Right hindlimb (tissue), 1 donor: ENCODE measurements around the gene PYGB.

Experiments
- DNase-seq: peaks from one replicate; pipeline ENCODE4 v3.0.0-alpha.2; 2018

The PYGB gene

GRCh38 chr20:25283221-25283951 lies 35.5 kb downstream of the PYGB start:
- peak; percentile 11 for DNase-seq

- DNase-seq, result peak; percentile 10
Measured at GRCh38 chr20:25284131-25284601, 36.3 kb downstream of the PYGB start.

- DNase-seq, result peak; percentile 11
Measured at GRCh38 chr20:25285091-25285647, 37.3 kb downstream of the PYGB start.

- peak; percentile 9 for DNase-seq
Measured at GRCh38 chr20:25285856-25286798, 38.2 kb downstream of the PYGB start.

- DNase-seq, result peak; percentile 12
Measured at GRCh38 chr20:25286917-25287316, 39.0 kb downstream of the PYGB start.

- DNase-seq, result no peak
Measured at GRCh38 chr20:25287631-25288290, 39.9 kb downstream of the PYGB start.

- DNase-seq, result peak; percentile 11
Measured at GRCh38 chr20:25288291-25289181, 40.7 kb downstream of the PYGB start.

- no peak for DNase-seq
Measured at GRCh38 chr20:25289886-25290597, 42.2 kb downstream of the PYGB start.

- DNase-seq, result no peak
Measured at GRCh38 chr20:25290646-25291431, 43.0 kb downstream of the PYGB start.

GRCh38 chr20:25291432-25292133 lies 43.7 kb downstream of the PYGB start:
- no peak for DNase-seq

GRCh38 chr20:25292176-25292891 lies 44.4 kb downstream of the PYGB start:
- no peak for DNase-seq

- no peak for DNase-seq
Measured at GRCh38 chr20:25293507-25293906, 45.6 kb downstream of the PYGB start.

- no peak for DNase-seq
Measured at GRCh38 chr20:25293910-25294458, 46.1 kb downstream of the PYGB start.

GRCh38 chr20:25294459-25295385 lies 46.8 kb downstream of the PYGB start:
- DNase-seq, result no peak

- DNase-seq, result no peak
Measured at GRCh38 chr20:25295386-25296093, 47.7 kb downstream of the PYGB start.
